Measurements from ENCODE around the gene VPS4B.
A peak's percentile ranks its signal among the peaks of the same experiment; 100 is the strongest.

VPS4B gene

DNA sequence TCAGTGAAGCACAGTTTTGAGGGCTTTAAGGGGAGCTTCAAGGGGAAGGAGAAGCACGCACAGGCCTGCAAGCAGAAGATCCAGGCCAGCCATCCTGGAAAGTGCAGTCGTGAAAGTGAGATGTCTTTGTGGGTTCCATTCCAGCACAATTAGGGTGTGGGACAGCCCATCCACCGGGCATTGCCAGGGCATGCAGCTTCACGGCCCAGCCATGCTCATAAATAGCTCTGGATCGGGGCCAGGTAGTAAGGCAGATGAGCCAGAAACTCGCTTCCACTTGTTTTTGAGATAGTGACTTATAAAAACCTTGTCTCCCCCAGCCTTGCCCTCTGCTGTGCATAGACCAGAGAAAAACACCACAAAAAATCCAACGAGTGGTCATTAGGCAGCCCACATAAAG is 76.2 kb downstream of the VPS4B start:
- FAIRE-seq: no peak
- no peak for DNase-seq (ENCODE audit: insufficient read length, low spot score)
- TF ChIP-seq, protein P1, sequence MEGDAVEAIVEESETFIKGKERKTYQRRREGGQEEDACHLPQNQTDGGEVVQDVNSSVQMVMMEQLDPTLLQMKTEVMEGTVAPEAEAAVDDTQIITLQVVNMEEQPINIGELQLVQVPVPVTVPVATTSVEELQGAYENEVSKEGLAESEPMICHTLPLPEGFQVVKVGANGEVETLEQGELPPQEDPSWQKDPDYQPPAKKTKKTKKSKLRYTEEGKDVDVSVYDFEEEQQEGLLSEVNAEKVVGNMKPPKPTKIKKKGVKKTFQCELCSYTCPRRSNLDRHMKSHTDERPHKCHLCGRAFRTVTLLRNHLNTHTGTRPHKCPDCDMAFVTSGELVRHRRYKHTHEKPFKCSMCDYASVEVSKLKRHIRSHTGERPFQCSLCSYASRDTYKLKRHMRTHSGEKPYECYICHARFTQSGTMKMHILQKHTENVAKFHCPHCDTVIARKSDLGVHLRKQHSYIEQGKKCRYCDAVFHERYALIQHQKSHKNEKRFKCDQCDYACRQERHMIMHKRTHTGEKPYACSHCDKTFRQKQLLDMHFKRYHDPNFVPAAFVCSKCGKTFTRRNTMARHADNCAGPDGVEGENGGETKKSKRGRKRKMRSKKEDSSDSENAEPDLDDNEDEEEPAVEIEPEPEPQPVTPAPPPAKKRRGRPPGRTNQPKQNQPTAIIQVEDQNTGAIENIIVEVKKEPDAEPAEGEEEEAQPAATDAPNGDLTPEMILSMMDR (IDR thresholded peaks at IDR 0.05; ENCODE audit: insufficient read depth, missing control alignments): no peak

DNA sequence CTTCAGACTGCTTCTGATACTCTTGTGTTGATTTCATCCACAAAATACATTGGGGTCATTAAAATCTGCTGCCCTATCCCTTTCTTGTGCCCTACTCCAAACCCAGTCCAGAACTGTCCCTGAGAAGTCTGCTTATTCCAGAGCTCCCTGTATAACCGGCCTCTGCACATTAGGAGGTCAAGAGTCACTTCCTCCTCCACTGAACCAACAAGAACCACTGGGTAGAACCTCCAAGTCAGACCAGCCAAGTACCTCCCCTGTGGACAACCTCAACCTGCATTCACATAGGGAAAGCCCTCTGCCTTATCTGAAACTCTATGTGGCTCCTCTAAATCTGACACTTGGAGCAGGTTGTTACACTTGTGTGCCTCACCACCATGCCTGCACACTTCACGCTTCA is 77.4 kb downstream of the VPS4B start:
- TF ChIP-seq, protein P1 (IDR thresholded peaks at IDR 0.05; ENCODE audit: insufficient read depth, missing control alignments): no peak
- FAIRE-seq: peak; percentile 35
- DNase-seq (ENCODE audit: insufficient read length, low spot score): no peak

DNA sequence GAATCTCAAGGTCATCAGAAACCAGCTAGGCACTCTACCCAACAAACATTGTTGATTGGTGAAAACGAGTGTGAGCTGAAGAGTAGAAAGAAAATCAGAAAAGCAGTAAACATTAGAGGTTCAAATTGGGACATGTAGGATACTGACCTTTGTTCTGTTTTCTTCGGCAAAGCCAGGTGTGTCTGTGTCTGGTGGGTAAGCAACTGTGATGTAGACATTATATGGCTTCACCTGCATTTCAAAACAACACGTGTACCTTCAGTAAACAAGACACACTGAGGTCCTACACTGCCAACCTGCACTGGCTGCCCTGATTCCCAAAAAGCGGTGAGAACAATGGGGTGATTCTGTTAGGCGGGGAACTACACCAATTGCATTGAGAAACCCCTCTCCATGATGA is 78.0 kb downstream of the VPS4B start:
- TF ChIP-seq, protein P1 (IDR thresholded peaks at IDR 0.05; ENCODE audit: insufficient read depth, missing control alignments): no peak
- DNase-seq (ENCODE audit: insufficient read length, low spot score): no peak
- peak; percentile 95 for FAIRE-seq

DNA sequence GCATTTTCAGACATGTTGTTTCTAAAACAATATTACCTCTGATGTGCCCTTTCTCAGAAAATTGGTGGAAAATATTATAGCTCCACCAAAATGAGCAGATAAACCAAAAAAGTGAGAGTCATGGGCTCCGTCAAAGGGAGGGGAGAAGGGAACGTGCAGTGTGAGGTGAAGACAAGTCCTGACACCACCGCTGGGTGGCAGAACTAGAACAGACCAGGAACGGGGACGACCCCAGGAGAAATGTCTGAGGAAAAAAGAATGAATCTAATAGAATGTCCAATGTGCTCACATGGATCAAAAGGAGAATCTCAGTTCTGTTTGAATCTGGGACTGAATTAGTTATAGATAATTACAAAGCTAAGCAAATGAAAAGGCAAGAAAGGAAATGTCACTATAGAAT is 80.1 kb downstream of the VPS4B start:
- FAIRE-seq (peak; percentile 87), DNase-seq (ENCODE audit: insufficient read length, low spot score) (no peak)
- TF ChIP-seq, protein P1 (IDR thresholded peaks at IDR 0.05; ENCODE audit: insufficient read depth, missing control alignments): peak; percentile 44

DNA sequence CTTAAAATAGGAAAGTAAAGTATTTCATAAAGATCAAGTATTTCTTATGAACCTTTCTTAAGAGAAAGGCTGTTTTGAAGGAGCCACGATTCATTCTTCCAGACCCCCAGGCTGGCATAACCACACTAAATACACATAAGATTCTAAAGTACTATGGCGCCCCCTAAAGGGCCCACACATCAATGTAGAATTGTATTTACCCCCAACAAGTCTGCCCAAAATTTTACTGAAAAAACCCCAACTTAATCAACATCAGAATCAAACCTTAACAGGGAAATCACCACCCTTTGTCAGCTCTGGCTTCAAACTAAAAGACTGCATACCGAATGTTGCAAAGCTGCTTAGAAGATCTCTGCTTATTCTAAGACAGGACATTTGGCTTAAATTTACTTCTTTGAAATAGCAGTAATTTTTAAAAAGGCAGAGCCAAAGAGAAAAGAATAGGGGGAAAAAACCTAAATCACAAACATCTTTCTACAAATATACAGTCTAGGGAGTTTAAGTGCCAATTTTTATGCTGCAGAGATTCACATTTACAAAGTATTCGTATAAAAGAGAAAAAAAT is 82.3 kb downstream of the VPS4B start:
- DNase-seq (ENCODE audit: insufficient read length, low spot score): no peak
- TF ChIP-seq, protein P1 (IDR thresholded peaks at IDR 0.05; ENCODE audit: insufficient read depth, missing control alignments): peak; percentile 56
- peak; percentile 95 for FAIRE-seq

All from D721Med (cell line).